Neuron (in vitro differentiated cells): ENCODE results near the gene DHX8.

Experiments
- H2AFZ ChIP-seq: one replicate; pipeline ENCODE4 v1.6.1; 2013; ENCODE audit warnings: low read depth, mild to moderate bottlenecking, inconsistent platforms, low read length, moderate library complexity
- H3K27me3 ChIP-seq: one replicate; pipeline ENCODE4 v1.6.1; 2013; ENCODE audit warnings: low read length; ENCODE audit not compliant: insufficient read depth
- H3K36me3 ChIP-seq: one replicate; pipeline ENCODE4 v1.6.1; 2013; ENCODE audit warnings: low read length; ENCODE audit not compliant: insufficient read depth
- H3K4me1 ChIP-seq: one replicate; pipeline ENCODE4 v1.6.1; 2013; ENCODE audit warnings: low read length; ENCODE audit not compliant: insufficient read depth
- H3K4me3 ChIP-seq: 2 replicates; pipeline ENCODE4 v1.5.1; 2013; ENCODE audit warnings: mild to moderate bottlenecking, low read length, moderate library complexity
- H3K9me3 ChIP-seq: one replicate; pipeline ENCODE4 v1.6.1; 2013; ENCODE audit warnings: low read length

The DHX8 gene

DNA sequence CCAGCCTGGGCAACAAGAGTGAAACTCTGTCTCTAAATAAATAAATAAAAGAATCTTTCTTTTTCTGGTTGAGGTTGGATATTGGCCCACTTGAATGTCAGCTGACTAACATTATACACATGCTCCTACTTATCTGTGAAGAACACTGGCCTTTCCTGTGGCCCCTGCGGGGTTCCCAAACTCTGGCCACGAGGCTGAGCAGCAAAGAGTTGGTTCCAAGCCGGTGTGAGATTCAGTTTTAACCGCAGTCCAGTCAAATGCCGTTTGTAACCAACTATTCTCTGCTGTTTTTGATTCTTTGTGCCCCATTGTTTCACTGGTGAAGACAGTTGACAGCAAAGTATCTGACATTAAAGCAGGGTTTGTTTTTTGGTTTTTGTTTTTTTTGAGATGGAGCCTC, 51.1 kb downstream of the DHX8 start:
- Histone ChIP-seq H3K9me3 (no peaks in the 10 kb centered on the region), H2AFZ (no peak overlapping the region), H3K36me3 (no peaks in the 10 kb centered on the region), H3K27me3 (no peaks in the 10 kb centered on the region), H3K4me1 (peaks cover 13% of the 10 kb centered on the region), H3K4me3 (no peak overlapping the region)

DNA sequence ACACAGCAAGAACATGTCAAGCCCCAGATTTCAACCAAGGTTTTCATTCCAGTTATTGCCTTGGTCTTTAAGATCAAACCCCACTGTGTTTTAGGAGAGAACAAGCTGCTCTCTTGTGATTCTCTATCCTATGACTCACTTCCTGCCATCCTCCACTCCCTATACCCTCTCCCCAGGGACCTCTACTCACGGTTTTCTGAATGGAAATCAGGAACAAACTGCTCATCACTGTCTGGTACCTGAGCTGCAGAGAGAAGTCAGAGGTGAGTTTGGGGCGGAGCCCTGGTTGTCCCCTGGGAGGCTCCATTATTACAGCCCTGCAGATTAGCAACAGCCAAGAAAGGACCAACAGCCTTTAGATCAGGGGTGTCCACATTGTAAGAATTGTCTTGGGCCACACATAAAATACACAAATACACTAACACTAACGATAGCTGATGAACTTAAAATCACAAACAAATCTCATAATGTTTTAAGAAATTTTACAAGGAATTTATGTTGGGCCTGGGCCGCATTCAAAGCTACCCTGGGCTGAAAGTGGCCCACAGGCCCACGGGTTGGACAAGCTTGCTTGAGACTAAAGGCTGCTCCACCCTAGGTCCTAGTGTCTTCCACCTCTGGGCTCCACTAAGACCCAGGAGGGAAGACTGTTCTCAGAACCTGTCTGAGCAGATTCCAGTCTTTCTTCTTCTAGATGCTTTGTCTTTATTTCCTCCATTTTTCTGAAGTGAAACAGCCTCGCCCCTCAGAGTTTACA, 52.6 kb downstream of the DHX8 start:
- H3K9me3 ChIP-seq = no peaks in the 10 kb centered on the region
- no peak overlapping the region for H2AFZ ChIP-seq
- H3K36me3 ChIP-seq = no peaks in the 10 kb centered on the region
- no peak overlapping the region for H3K4me3 ChIP-seq
- no peaks in the 10 kb centered on the region for H3K27me3 ChIP-seq
- H3K4me1 ChIP-seq = peaks cover under 1% of the 10 kb centered on the region

DNA sequence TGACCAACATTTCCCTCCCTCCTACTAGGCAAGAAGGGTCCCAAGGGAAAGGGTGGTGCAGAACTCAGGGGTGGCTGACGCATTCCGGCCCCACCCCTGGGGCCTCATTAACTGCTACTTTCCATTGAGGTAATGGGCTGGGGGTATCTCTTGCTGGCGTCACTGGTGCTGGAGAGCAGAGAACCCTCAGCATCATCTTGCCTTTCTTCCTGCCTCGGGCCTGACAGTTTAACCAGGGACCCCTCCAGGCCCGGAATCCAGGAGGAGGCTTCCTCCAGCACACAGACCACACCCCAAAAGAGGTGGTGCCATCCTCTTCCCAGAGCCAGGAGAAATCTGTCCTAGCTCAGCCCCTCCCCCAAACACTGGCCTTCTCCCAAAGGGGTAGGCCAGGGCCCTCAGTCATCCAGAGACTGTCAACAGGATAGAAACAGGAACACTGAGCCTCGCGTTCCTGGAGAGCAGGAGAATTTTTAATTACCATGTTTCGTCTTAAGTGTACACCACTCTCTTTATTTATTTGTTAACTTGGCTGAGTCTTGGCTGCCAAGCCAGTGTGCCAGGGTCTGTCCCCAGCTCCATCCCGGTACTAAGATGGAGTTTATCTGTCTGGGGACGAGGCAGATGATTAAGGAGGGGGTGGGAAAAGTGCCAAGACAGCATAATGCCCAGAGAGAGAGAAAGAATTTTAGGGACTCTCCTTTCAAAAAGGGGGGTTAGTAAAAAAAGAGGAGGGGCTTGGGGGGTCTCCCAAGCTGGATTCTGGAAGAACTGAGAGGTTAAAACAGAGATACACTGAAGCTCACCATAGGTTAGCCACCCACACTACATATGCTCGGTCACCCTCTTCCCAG, 57.3 kb downstream of the DHX8 start:
- Histone ChIP-seq H3K9me3 (no peaks in the 10 kb centered on the region), H3K4me1 (peaks cover 21% of the 10 kb centered on the region), H2AFZ (no peak overlapping the region), H3K4me3 (no peak overlapping the region), H3K36me3 (no peaks in the 10 kb centered on the region), H3K27me3 (peaks cover 14% of the 10 kb centered on the region)

DNA sequence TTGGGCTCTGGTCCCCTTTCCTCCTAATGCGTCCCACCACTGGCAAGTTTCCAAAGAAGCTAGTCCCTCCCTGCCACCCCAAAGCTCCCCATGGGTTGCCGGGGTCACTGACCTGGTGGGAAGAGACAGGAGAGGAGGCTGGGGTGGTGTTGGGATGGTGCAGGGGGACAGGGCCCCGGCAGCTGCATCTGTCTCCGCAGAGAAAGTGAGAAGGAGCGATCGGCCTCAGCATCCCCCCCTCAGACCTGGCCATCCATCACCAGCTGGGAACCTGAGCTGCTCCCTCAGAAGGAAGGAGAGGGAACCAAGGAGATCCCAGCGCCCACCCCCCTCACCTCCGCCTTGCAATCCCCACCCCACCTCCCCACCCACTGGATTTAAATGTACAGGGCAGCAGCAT, 59.1 kb downstream of the DHX8 start:
- Histone ChIP-seq H3K4me1 (peaks cover 34% of the 10 kb centered on the region), H2AFZ (no peak overlapping the region), H3K4me3 (no peak overlapping the region), H3K36me3 (no peaks in the 10 kb centered on the region), H3K9me3 (no peaks in the 10 kb centered on the region), H3K27me3 (peaks cover 25% of the 10 kb centered on the region)

DNA sequence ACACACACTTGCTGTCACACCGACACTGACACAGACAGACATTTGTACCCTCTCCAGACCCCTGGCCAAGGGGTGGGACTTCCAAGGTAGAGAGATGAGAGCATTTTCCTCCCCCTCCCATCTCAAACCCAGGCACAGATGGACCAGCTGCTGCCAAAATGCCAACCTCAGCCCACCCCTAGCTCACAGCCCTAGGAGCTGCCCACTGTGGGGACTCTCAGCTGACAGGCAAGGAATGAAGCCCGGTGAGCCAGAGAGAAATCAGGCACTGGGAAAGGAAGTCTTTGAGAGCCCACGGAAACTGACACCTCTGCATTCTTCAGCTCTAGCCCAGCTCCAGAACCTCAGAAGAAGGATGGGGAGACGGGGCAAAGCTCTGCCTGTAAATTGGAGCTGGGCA, 59.5 kb downstream of the DHX8 start:
- Histone ChIP-seq H3K4me3 (no peak overlapping the region), H3K9me3 (no peaks in the 10 kb centered on the region), H3K27me3 (peaks cover 25% of the 10 kb centered on the region), H2AFZ (no peak overlapping the region), H3K36me3 (no peaks in the 10 kb centered on the region), H3K4me1 (peaks cover 37% of the 10 kb centered on the region)

DNA sequence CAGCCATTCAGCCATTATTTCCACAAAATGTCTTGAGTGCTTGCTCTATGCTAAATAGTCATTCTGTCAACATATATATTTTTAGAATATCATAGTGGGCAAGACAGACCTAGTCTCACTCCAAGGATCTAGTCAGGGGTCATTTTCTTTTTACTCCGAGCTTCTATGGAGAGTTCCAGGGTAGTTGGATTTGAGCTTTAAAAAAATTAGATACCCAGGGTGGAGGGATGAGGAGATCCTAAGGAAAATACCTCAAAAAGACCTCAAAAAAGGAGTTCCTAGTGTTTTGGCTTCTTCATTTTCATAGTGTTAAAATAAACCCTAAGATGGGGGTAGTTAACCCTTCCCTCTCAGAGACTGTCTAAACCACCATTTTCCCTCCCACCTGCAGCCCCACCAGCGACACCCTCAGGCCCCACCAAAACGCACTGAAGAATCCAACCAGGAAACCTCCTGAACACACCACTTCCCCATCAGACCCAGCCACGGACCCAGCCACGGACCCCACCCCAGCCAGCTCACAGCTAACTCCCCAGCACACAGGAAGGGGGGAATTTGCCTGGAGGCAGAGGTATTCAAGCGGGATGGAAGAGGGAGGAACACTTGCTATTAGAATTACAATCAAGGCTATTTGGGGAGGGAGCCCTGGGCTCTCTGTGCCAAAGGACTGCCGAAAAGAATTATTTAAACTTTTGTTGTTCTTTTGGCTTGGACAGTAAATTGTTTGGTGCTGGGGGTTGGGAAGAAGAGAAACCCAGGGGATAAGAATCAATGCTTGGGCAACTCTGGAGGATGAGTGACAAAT, 60.2 kb downstream of the DHX8 start:
- Histone ChIP-seq H3K4me1 (peaks cover 37% of the 10 kb centered on the region), H3K36me3 (no peaks in the 10 kb centered on the region), H3K27me3 (peaks cover 25% of the 10 kb centered on the region), H3K9me3 (no peaks in the 10 kb centered on the region), H2AFZ (no peak overlapping the region), H3K4me3 (no peak overlapping the region)

DNA sequence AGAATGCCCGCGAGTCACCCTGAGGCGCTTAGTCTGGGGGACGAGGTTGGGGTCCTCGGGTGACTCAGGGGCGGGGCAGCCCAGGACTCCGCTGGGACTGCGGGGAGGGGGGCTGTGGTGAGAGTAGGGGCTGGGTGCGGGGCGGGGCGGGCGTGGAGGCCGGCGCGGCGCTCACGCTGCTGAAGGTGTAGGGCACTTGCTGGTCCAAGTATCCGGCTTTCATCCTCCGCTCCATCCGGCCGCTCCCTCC, 61.5 kb downstream of the DHX8 start:
- H3K36me3 ChIP-seq = no peaks in the 10 kb centered on the region
- peaks cover 37% of the 10 kb centered on the region for H3K4me1 ChIP-seq
- no peaks in the 10 kb centered on the region for H3K9me3 ChIP-seq
- peaks cover 25% of the 10 kb centered on the region for H3K27me3 ChIP-seq
- no peak overlapping the region for H2AFZ ChIP-seq
- peak overlapping the region; percentile 12 for H3K4me3 ChIP-seq

DNA sequence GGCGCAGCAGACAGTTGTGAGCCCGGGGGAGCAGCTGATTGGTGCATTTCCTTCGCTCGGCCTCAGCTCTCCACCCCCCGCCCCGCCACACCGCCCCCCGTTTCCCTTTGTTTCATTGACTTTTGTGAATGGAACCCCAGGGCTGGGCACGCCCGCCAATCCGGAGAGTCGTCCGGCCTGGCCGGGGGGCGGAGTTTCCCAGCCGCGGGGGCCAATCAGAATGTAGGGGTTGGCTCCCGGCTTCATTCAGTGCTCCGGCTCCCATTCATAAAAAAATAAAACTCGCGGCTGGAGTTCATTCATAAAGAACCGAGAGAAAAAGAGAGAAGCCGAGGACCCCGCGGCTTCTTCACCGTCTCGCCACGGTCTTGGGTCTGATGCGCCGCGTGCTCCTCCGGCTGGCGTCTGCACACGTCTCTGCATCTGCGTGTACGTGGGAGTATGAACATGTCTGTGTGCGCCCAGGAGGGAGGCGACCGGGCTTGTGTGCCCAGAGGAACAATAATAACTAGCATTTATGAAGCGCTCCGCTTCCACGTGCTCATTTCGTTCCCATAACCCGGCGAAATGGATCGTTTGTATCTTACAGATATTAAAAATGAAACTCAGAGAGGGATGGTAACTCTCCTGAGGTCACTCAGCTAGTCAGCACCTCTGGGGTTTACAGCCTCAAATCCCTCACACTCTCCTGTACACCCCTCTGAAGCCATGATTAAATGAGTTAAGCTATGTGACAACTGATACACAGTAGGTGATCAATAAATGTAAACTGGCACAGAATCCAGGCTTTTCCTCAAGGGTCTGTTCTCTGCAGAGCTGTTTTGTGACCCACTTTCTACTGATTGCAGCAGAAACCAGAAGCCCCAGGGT, 62.8 kb downstream of the DHX8 start, which contains the start of gene ETV4:
Gene ETV4, minus strand, starts transcription at position 22 of the 870 bp plus-strand sequence. CDS start 723 bp downstream, outside the sequence.
- no peak within 1 kb of the TSS for H2AFZ ChIP-seq
- peak within 1 kb of the TSS; percentile 34 for H3K4me3 ChIP-seq
- no peaks in the 10 kb centered on the region for H3K9me3 ChIP-seq
- no peaks in the 10 kb centered on the region for H3K36me3 ChIP-seq
- peaks cover 37% of the 10 kb centered on the region for H3K4me1 ChIP-seq
- peaks cover 25% of the 10 kb centered on the region for H3K27me3 ChIP-seq

DNA sequence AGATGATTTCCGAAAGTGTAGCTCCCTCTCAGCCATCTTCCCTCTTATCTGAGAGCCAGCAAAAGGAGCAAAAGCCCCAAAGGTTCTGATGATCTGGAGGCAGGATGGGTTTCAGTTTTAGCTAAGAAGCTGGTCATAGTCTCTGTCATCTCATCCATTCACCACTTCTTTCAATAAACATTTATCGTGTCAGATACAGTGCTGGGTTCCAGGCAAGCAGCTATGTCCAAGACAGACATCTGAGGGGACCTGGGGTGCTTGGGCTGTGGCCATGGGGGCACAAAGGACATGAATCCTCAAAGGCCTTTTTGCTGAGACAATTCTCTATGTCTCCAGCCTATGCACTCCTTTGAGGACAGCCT, 63.4 kb downstream of the DHX8 start:
- Histone ChIP-seq H3K27me3 (peaks cover 25% of the 10 kb centered on the region), H3K9me3 (no peaks in the 10 kb centered on the region), H3K4me3 (no peak overlapping the region), H3K4me1 (peaks cover 37% of the 10 kb centered on the region), H2AFZ (no peak overlapping the region), H3K36me3 (no peaks in the 10 kb centered on the region)

DNA sequence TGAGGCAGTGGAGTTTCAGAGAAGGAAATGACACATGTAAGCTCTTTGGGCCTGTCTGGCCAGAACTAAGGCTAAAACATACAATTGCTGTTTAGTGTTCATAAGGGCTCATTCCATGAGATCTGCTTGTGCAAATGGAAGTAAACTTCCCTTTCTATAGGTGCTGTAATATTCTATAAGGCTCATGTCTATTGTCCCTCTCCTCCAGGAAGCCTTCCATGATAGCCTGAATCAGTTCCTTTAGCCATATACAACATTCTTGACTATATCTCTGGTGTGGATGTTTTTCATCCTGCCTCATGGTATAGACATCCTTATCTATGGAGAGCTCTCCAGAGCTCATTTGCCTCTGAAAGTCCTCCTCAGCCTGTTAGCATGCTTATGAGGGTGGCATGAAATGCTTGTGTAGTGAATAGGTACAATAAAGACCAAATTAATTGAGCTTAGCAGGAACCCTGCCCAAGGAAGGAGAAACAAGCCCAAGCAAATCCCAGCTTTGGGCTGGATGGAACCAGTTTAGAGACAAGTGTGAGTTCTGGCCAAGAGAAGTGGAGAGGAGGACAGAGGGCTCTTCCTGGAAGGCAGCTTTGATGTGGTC, 64.0 kb downstream of the DHX8 start:
- H3K9me3 ChIP-seq = no peaks in the 10 kb centered on the region
- peaks cover 37% of the 10 kb centered on the region for H3K4me1 ChIP-seq
- H2AFZ ChIP-seq = no peak overlapping the region
- no peaks in the 10 kb centered on the region for H3K36me3 ChIP-seq
- H3K27me3 ChIP-seq = peaks cover 25% of the 10 kb centered on the region
- H3K4me3 ChIP-seq = no peak overlapping the region

DNA sequence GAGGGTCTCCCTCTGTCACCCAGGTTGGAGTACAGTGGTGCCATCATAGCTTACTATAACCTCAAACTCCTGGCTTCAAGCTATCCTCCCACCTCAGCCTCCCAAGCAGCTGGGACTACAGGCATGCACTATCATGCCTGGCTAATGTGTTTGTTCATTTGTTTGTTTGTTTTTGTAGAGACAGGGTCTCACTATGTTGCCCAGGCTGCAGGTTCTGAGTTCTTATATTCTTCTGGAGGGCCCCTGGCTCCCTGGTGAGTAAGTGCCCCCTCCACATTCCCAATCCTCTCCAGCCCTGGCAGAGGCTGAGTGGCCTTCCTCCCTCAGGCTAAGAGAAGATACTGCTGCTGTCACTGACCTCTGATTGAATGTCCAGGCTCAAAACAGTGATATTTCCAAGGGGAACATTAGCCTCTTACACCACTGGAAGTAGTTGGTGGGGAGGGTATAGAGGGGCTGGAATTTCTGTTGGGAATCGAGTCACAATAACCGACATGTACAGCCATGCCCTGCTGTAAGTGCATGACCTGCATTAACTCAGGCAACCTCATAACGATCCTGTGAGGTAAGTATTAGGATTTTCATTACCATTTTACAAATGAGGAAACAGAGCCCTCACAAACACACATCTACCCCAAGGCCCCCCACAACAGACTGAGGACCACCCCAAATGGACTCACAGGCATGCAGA, 65.1 kb downstream of the DHX8 start:
- Histone ChIP-seq H3K27me3 (peaks cover 25% of the 10 kb centered on the region), H3K4me3 (no peak overlapping the region), H3K36me3 (no peaks in the 10 kb centered on the region), H3K4me1 (peaks cover 37% of the 10 kb centered on the region), H3K9me3 (no peaks in the 10 kb centered on the region), H2AFZ (no peak overlapping the region)

DNA sequence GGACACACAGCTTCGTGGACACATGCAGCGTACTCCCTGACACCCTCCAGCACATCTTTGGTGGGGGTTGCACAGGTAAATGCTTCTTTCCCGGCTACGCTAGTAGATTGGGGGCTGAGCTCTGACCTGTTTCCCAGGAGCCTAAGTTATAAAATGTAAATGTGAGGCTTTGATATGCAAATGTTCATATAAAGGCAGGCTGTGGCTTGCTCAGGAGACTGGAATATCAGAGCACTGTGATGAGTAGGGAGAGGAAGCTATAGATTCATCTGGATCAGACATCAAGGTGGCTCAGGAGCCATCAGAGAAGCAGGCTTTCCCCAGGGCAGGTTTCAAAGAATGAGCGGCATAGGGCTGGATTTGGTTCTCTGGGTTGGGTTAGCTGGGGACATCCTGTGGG, 65.7 kb downstream of the DHX8 start:
- no peak overlapping the region for H3K4me3 ChIP-seq
- peaks cover 31% of the 10 kb centered on the region for H3K4me1 ChIP-seq
- H3K36me3 ChIP-seq = no peaks in the 10 kb centered on the region
- H3K9me3 ChIP-seq = no peaks in the 10 kb centered on the region
- H2AFZ ChIP-seq = no peak overlapping the region
- peaks cover 19% of the 10 kb centered on the region for H3K27me3 ChIP-seq
